Measurements from ENCODE around the gene PLEKHG4.

PLEKHG4 gene

GRCh38 chr16:67244387-67245185, 34.7 kb upstream of the PLEKHG4 start:
- in situ Hi-C loops (cut with MboI; ENCODE audit: low sequenced_read_pairs) = no loop called here

- in situ Hi-C loops (cut with MboI; ENCODE audit: low sequenced_read_pairs) = no loop called here
Measured at GRCh38 chr16:67245186-67245585, 34.1 kb upstream of the PLEKHG4 start.

GRCh38 chr16:67245674-67246080, 33.7 kb upstream of the PLEKHG4 start:
- in situ Hi-C loops (cut with MboI; ENCODE audit: low sequenced_read_pairs) = no loop called here

- in situ Hi-C loops (cut with MboI; ENCODE audit: low sequenced_read_pairs) = no loop called here
Measured at GRCh38 chr16:67246081-67246755, 33.1 kb upstream of the PLEKHG4 start.

GRCh38 chr16:67246756-67247191, 32.6 kb upstream of the PLEKHG4 start:
- in situ Hi-C loops (cut with MboI; ENCODE audit: low sequenced_read_pairs) = no loop called here

GRCh38 chr16:67247192-67248072, 31.9 kb upstream of the PLEKHG4 start, which contains the start of gene FHOD1:
Gene FHOD1, minus strand, starts transcription at chr16:67247481. Its CDS starts 71 bp downstream, at chr16:67247410.
- in situ Hi-C loops (cut with MboI; ENCODE audit: low sequenced_read_pairs) = no loop called here

GRCh38 chr16:67248073-67248400, 31.3 kb upstream of the PLEKHG4 start:
- in situ Hi-C loops (cut with MboI; ENCODE audit: low sequenced_read_pairs) = no loop called here

GRCh38 chr16:67248401-67249177, 30.7 kb upstream of the PLEKHG4 start, which contains the start of gene SLC9A5:
Gene SLC9A5, plus strand, starts transcription at chr16:67248979. Its CDS starts 36 bp downstream, at chr16:67249015.
- in situ Hi-C loops (cut with MboI; ENCODE audit: low sequenced_read_pairs) = no loop called here

- in situ Hi-C loops (cut with MboI; ENCODE audit: low sequenced_read_pairs) = no loop called here
Measured at GRCh38 chr16:67249178-67250044, 29.9 kb upstream of the PLEKHG4 start.

- in situ Hi-C loops (cut with MboI; ENCODE audit: low sequenced_read_pairs) = no loop called here
Measured at GRCh38 chr16:67250045-67250327, 29.3 kb upstream of the PLEKHG4 start.

GRCh38 chr16:67252609-67253497, 26.5 kb upstream of the PLEKHG4 start:
- in situ Hi-C loops (cut with MboI; ENCODE audit: low sequenced_read_pairs) = no loop called here

GRCh38 chr16:67254801-67255552, 24.4 kb upstream of the PLEKHG4 start:
- in situ Hi-C loops (cut with MboI; ENCODE audit: low sequenced_read_pairs) = no loop called here

- in situ Hi-C loops (cut with MboI; ENCODE audit: low sequenced_read_pairs) = no loop called here
Measured at GRCh38 chr16:67255553-67256221, 23.6 kb upstream of the PLEKHG4 start.

- in situ Hi-C loops (cut with MboI; ENCODE audit: low sequenced_read_pairs) = no loop called here
Measured at GRCh38 chr16:67256701-67257230, 22.6 kb upstream of the PLEKHG4 start.

GRCh38 chr16:67257486-67258160, 21.7 kb upstream of the PLEKHG4 start:
- in situ Hi-C loops (cut with MboI; ENCODE audit: low sequenced_read_pairs) = no loop called here

GRCh38 chr16:67258161-67258835, 21.0 kb upstream of the PLEKHG4 start:
- in situ Hi-C loops (cut with MboI; ENCODE audit: low sequenced_read_pairs) = no loop called here
